Loucy (cell line): ENCODE results near the gene SASH3.

Source experiments
- EZH2phosphoT487 ChIP-seq: fragments of 200-600 bp; IDR thresholded peaks from 2 replicates; pipeline ENCODE4 v1.6.1; 2018; ENCODE audit warnings: antibody characterized with exemption, mild to moderate bottlenecking, moderate library complexity, borderline replicate concordance
- TF ChIP-seq, protein P1 (sequence below): fragments of 200-600 bp; sonication (generic); conservative IDR thresholded peaks from 2 replicates; pipeline ENCODE4 v1.5.1; 2014; ENCODE audit warnings: mild to moderate bottlenecking, antibody characterized with exemption, low read length

DNA sequence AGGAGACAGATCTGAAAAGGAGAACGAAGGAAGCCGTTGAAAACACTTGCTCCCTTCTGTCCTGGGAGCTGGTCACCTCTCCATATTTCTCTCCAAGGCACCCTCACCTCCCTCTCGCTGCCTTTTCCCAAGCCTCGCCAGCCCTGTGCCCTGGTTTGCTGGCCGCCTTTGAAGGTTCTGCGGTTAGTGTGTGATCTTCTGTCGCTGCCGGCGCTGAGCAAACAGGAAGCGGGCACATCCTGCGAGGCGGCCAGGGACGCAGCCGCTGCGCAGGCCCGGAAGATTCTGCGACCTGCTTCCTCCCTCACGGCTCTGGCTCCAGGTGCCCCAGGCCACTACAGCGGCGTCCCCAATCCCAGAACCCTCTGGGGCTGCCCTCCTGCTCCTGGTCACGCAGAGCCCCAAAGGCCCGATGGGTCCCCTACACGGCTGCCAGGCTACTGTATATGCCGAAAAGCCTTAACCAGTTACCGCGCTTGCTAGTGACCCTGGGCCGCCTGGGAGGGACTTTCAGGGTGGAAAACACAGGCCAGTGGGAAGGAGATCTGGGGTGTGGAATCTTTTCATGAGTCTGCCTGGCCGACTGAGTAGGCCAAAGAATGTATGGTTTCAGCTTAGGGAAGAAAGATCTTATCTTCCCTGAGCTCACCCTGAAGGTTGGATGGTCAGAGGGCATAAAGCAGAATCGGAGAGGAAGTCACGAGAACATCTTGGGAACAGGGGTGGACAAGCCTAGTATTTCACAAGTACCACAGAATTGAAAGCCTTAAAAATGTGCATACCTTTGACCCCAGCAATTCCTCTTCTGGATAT is 2.3 kb upstream of the SASH3 start:
- TF ChIP-seq, protein P1, sequence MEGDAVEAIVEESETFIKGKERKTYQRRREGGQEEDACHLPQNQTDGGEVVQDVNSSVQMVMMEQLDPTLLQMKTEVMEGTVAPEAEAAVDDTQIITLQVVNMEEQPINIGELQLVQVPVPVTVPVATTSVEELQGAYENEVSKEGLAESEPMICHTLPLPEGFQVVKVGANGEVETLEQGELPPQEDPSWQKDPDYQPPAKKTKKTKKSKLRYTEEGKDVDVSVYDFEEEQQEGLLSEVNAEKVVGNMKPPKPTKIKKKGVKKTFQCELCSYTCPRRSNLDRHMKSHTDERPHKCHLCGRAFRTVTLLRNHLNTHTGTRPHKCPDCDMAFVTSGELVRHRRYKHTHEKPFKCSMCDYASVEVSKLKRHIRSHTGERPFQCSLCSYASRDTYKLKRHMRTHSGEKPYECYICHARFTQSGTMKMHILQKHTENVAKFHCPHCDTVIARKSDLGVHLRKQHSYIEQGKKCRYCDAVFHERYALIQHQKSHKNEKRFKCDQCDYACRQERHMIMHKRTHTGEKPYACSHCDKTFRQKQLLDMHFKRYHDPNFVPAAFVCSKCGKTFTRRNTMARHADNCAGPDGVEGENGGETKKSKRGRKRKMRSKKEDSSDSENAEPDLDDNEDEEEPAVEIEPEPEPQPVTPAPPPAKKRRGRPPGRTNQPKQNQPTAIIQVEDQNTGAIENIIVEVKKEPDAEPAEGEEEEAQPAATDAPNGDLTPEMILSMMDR = no peak
- TF ChIP-seq EZH2phosphoT487 = no peak
